GM12878 (cell line): ENCODE data around the gene MTR.

Experiments used
- ATF7 ChIP-seq: fragments of 450-650 bp; IDR thresholded peaks from 2 replicates; pipeline ENCODE4 v1.6.1; 2016; ENCODE audit warnings: low read depth, mild to moderate bottlenecking
- BCL3 ChIP-seq: IDR thresholded peaks from 2 replicates; pipeline ENCODE4 v1.6.1; 2011; ENCODE audit warnings: borderline replicate concordance, low read depth, mild to moderate bottlenecking, moderate library complexity, low read length; ENCODE audit not compliant: insufficient read depth, poor library complexity, severe bottlenecking
- CBX3 ChIP-seq: fragments of 200-600 bp; sonication (generic); IDR thresholded peaks from 2 replicates; pipeline ENCODE4 v1.6.1; 2016; ENCODE audit warnings: low read depth, borderline replicate concordance
- CTCF ChIP-seq, 3 experiments: IDR thresholded peaks in 2 of 3; conservative IDR thresholded peaks in 1 of 3; 2 replicates each; pipeline ENCODE4 v1.5.1; 2011; ENCODE audit warnings: low read depth in 3 of 3, low read length in 3 of 3, mild to moderate bottlenecking in 3 of 3, control low read depth in 2 of 3, moderate library complexity in 2 of 3, inconsistent platforms in 1 of 3, mixed read lengths in 1 of 3; ENCODE audit not compliant: control insufficient read depth in 2 of 3, insufficient read depth in 1 of 3; ENCODE audit errors: extremely low read depth in 1 of 3
- ZNF24 ChIP-seq: fragments of 450-650 bp; IDR thresholded peaks from 2 replicates; pipeline ENCODE4 v1.6.1; 2017; ENCODE audit warnings: antibody characterized with exemption, mild to moderate bottlenecking

GRCh38 chr1:236907205-236907604, 112.1 kb downstream of the MTR start:
- TF ChIP-seq ZNF24 = no peak
- no peak for TF ChIP-seq ATF7
- no peak for TF ChIP-seq BCL3
- TF ChIP-seq CBX3 = no peak
- no peak for TF ChIP-seq CTCF (IDR thresholded peaks at IDR 0.05 in 2 of 3, conservative IDR thresholded peaks at IDR 0.05 in 1 of 3; ENCODE audit: control insufficient read depth in 2 of 3, extremely low read depth in 1 of 3, insufficient read depth in 1 of 3, low read depth in 3 of 3, low read length in 3 of 3)
